Activated naive CD4-positive, alpha-beta T cell treated with anti-CD3 and anti-CD28 coated beads for 36 hours (primary cell): ENCODE measurements around the gene SRSF4. TPM values are rescaled to one million over a fixed set of nuclear protein-coding genes. Genes with fewer than 3 reads are reported as not detected.
A peak's percentile ranks its signal among the peaks of the same experiment; 100 is the strongest.
"Not testable (repeated sequence)": the region's sequence is repeated elsewhere in the genome, so short reads cannot be mapped to it uniquely, and the experiment has no call there.

Experiments
- CTCF ChIA-PET: fragments of 350-600 bp; sonication (Branson Sonifier 250); formaldehyde crosslinking; loops from one replicate; lab custom pipeline; 2021; ENCODE audit warnings: antibody characterized with exemption; lab: Charles Lee
- DNase-seq: peaks from one replicate; pipeline ENCODE4 v3.0.0-alpha.2; 2020
- H3K27ac Mint-ChIP-seq: one replicate; pipeline ENCODE4 v1.8.0; 2021; ENCODE audit warnings: mild to moderate bottlenecking, mixed read lengths
- H3K27me3 Mint-ChIP-seq: one replicate; pipeline ENCODE4 v1.8.0; 2021; ENCODE audit warnings: low read depth, mixed read lengths
- H3K36me3 Mint-ChIP-seq: one replicate; pipeline ENCODE4 v1.8.0; 2021; ENCODE audit warnings: low read depth, mixed read lengths
- H3K4me1 Mint-ChIP-seq: one replicate; pipeline ENCODE4 v1.8.0; 2021; ENCODE audit warnings: low read depth, mixed read lengths
- H3K4me3 Mint-ChIP-seq: one replicate; pipeline ENCODE4 v1.8.0; 2021; ENCODE audit warnings: mild to moderate bottlenecking, moderate library complexity, mixed read lengths
- H3K9me3 Mint-ChIP-seq: one replicate; pipeline ENCODE4 v1.8.0; 2021; ENCODE audit warnings: mixed read lengths
- intact Hi-C: fragments of 100-400 bp; cut with micrococcal nuclease; formaldehyde crosslinking; loops from one replicate; pipeline ENCODE4 v1.15.1; 2023
- total RNA-seq, 2 experiments: library from RNA; stranded (reverse); gene quantifications; one replicate each; pipeline ENCODE4 v1.2.3, GENCODE V29; 2021

SRSF4 gene
- total RNA-seq, 2 experiments from 2014 or later = 166 to 170 TPM

DNA sequence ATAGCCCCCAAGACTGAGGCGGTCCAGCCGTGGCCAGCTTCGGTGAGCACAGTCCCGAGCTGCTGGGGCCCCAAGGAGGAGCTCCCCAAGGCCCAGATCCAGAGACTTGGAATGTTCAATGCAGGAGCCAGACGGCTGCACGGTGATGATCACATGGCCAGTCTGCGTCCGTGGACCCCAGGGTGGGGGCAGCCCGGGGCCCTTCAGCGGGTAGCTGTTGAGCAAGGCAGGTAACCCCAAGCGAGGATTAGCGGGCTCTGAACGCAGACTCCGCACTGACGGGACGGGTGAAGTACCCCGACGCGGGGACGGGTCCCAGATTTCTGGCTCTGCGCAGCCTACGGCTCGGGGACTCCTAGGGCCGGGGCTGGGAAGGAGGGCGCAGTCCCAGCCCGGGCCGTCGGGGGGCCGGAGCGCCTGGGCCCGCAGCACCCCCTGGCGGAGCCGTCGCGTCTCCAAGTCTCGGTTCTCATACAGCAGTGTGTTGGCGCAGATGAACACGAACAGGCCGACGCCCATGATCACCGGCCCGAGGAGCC, 60.7 kb downstream of the SRSF4 start:
- Mint-ChIP-seq H3K27ac (no peak overlapping the region), H3K27me3 (peaks cover 20% of the 10 kb centered on the region), H3K9me3 (no peaks in the 10 kb centered on the region), H3K4me1 (peaks cover 19% of the 10 kb centered on the region), H3K36me3 (peaks cover 22% of the 10 kb centered on the region), H3K4me3 (peak overlapping the region; percentile 50)
- CTCF ChIA-PET = interaction anchor here (0.7 to 2.4 kb wide), 9 partner anchors 8 to 239 kb away, joined by 3 to 15 read pairs (median 4); no protein-coding TSS in a partner anchor
- intact Hi-C loops = loop anchor here (1.0 to 5.0 kb wide), 3 partner anchors 79 to 239 kb away; no protein-coding TSS in a partner anchor
- peak; percentile 78 for DNase-seq

DNA sequence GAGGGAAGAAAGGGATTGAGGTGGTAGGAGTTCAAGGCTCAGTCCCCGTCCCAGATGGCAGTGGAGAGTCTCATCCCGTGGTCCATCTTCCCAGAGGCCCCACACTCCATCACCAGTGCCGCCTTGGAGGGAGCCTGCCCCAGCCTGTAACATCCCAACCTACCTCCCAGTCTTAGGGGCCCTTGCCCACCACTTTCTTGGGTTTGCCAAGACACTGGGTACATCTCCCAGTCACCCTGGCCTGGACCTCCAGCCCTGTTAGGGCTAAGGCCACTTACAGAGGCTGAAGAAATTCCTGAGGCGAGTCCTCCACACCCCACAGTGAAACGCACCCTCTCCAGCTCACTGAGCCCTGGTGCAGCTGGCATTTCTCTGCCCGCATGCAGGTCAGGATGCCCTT, 61.3 kb downstream of the SRSF4 start:
- intact Hi-C loops = loop anchor here (5.0 kb wide), 1 partner anchor 78 kb away; no protein-coding TSS in a partner anchor
- DNase-seq = no peak
- Mint-ChIP-seq H3K27me3 (peaks cover 14% of the 10 kb centered on the region), H3K9me3 (no peaks in the 10 kb centered on the region), H3K27ac (no peak overlapping the region), H3K36me3 (peaks cover 25% of the 10 kb centered on the region), H3K4me1 (peaks cover 14% of the 10 kb centered on the region), H3K4me3 (peak overlapping the region; percentile 50)
- CTCF ChIA-PET = interaction anchor here (0.5 to 2.4 kb wide), 9 partner anchors 11 to 877 kb away, joined by 3 to 15 read pairs (median 3); no protein-coding TSS in a partner anchor

DNA sequence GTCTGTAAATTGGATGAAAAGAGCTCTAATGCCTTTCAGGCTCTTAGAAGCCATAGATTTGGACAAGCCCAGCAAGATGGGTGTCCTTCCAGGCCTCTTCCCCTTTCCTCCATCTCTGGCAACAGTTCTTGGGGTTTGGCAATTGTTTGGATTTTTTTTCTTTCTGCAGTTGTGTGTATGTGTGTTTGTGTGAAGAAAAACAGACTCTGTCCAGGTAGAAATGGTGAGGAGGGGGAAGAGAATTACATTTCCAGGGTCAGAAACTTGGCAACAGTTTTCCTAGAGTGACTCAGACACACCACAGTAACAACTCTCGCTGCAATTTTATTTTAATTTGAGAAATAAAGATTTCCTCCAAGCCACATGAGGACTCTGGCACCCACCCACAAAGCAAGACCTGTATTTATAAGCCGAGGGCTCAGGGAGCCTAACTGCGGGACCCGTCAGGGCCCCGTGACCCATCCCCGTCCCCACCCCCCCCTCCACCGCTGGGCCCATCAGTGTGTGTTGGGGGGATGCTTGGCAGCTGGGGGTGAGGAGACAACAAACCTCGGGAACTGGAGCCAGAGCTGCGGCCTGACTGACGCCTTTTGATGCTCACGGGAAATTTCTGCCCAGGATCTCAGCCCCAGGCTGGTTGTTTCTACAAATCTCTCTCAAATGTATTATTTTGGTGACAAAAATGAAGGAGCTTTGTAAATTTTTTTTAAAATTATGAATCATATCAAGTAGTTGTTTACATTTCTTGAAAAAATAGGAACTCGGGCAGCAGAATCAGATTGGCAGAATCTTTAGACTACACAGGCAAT, 62.4 kb downstream of the SRSF4 start:
- Mint-ChIP-seq H3K36me3 (peaks cover 27% of the 10 kb centered on the region), H3K4me3 (no peak overlapping the region), H3K4me1 (peaks cover 14% of the 10 kb centered on the region), H3K27me3 (peaks cover 10% of the 10 kb centered on the region), H3K27ac (no peak overlapping the region), H3K9me3 (no peaks in the 10 kb centered on the region)
- CTCF ChIA-PET = interaction anchor here (0.5 to 1.3 kb wide), 4 partner anchors 18 to 876 kb away, joined by 3 to 4 read pairs (median 3); no protein-coding TSS in a partner anchor
- intact Hi-C loops = no loop called here
- DNase-seq = no peak

DNA sequence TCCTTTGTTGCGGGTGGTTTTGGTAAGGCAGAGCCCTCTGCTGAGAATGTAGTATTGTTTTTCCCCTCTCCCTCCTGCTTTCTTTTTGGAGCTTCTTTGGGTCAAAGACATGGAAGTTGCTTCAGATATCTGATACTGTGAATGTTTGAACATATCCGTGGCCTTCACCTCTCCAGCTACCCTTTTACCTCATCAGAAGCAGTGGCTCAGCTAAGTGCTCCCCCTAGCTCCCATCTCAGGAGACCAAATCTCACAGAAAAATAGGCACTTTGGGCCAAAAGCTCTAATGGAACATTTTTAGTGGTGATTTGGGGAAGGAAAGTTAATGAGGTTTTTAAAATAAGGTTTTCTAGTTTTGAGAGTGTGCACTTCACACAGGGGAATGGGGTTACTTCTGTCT, 64.3 kb downstream of the SRSF4 start:
- Mint-ChIP-seq H3K9me3 (no peaks in the 10 kb centered on the region), H3K27me3 (no peaks in the 10 kb centered on the region), H3K4me3 (no peak overlapping the region), H3K4me1 (peaks cover 15% of the 10 kb centered on the region), H3K27ac (peak overlapping the region; percentile 32), H3K36me3 (peaks cover 27% of the 10 kb centered on the region)
- CTCF ChIA-PET = interaction anchor here (0.7 to 1.4 kb wide), 8 partner anchors 9 to 240 kb away, joined by 3 to 6 read pairs (median 4); partner anchors contain the start of gene SRSF4
- intact Hi-C loops = no loop called here
- DNase-seq = no peak

DNA sequence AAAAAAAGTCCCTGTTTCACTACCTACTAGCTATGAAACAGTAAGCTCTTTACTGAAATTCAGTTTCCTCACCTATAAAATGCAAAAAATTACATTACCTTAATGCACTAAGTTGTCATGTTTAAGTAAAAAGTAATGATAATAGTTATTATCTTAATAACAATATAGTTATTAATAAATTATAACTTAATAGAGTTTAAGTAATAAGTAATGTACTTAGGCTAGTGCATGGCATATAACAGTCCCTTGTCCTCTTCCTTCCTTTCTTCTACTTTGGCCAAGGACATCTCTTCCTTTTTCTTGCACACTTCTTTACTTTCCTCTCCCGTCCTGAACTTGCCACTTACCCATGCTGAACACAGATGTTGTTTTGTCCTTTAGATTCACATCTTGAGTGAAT, 67.0 kb downstream of the SRSF4 start:
- Mint-ChIP-seq H3K27me3 (no peaks in the 10 kb centered on the region), H3K36me3 (peaks cover 31% of the 10 kb centered on the region), H3K9me3 (no peaks in the 10 kb centered on the region), H3K27ac (no peak overlapping the region), H3K4me3 (no peak overlapping the region), H3K4me1 (peaks cover 10% of the 10 kb centered on the region)
- intact Hi-C loops = no loop called here
- CTCF ChIA-PET = interaction anchor here (1.1 kb wide), 1 partner anchor 238 kb away, joined by 3 read pairs; no protein-coding TSS in a partner anchor
- no peak for DNase-seq

DNA sequence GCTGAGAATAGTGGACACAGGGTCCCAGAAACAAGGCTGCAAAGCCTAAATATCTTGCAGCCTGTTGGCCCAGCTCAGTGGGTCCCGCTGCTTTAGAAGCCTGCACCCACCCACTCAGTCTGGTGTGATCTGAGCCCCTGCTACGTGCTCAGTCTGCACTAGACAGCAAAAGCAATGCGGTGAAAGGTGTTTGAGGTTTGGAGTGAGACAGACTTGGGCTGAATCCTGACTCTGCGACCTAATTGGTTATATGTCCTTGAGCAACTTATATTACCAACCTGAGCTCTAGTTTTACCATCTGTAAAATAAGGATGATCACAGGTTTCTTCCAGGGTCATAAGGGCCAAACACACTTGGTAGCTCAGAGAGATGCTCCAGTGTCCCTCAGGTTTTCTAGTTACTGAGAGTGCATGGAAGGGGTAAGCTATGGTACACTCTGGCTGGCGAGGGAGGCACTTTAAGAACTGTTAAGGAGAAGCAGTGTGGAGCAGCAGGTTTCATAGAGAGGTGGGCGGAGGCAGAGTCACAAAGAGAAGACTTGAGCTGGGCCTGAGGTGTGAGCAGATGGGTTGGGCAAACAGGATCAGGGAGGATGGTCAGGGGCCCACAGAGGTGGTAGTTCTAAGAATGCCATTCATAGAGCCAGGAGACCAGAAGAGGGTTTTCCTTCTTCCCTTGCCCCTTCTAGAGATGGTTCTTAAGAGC, 68.1 kb downstream of the SRSF4 start:
- H3K36me3 Mint-ChIP-seq = peaks cover 33% of the 10 kb centered on the region
- no peaks in the 10 kb centered on the region for H3K27me3 Mint-ChIP-seq
- no peak overlapping the region for H3K4me3 Mint-ChIP-seq
- intact Hi-C loops = no loop called here
- DNase-seq = no peak
- H3K9me3 Mint-ChIP-seq = no peaks in the 10 kb centered on the region
- H3K4me1 Mint-ChIP-seq = peaks cover 10% of the 10 kb centered on the region
- H3K27ac Mint-ChIP-seq = no peak overlapping the region
- CTCF ChIA-PET = interaction anchor here (1.6 kb wide), 1 partner anchor 9 kb away, joined by 7 read pairs; no protein-coding TSS in a partner anchor

DNA sequence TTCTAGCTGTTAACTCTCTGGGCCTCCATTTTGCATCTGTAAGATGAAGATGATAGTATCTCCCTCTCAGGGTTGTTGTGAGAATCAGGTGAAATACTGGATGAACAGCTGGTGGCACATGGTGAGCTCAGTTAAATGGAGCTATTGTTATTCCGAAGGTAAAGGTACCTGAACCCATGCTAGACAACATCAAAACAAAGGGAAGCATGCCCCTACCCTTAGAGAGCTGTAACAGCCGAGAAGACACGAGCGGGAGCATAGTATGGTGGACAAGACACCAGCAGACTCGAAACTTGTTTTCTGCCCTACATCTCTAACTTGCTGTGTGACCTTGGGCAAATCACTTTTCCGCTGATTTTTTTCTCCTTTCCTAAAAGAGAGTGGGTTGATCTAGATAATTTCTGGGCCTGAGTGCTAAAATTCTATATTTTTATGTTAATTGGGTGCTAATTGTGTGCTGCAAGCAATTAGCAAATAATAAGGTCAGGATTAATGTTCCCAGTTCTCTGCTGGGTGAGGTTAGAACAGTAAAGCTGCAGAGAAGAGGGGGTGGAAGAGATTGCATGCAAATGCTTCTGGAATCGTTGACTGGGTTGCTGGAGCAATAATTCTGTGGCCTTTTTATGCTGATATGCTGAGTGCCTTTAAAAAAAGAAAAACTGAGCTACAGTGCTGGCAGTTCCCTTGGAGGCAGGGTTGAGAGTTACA, 68.8 kb downstream of the SRSF4 start:
- Mint-ChIP-seq H3K4me3 (no peak overlapping the region), H3K27me3 (no peaks in the 10 kb centered on the region), H3K27ac (no peak overlapping the region), H3K4me1 (peaks cover 10% of the 10 kb centered on the region), H3K9me3 (no peaks in the 10 kb centered on the region), H3K36me3 (peaks cover 31% of the 10 kb centered on the region)
- CTCF ChIA-PET = interaction anchor here (1.6 kb wide), 1 partner anchor 9 kb away, joined by 7 read pairs; no protein-coding TSS in a partner anchor
- intact Hi-C loops = no loop called here
- DNase-seq = no peak

DNA sequence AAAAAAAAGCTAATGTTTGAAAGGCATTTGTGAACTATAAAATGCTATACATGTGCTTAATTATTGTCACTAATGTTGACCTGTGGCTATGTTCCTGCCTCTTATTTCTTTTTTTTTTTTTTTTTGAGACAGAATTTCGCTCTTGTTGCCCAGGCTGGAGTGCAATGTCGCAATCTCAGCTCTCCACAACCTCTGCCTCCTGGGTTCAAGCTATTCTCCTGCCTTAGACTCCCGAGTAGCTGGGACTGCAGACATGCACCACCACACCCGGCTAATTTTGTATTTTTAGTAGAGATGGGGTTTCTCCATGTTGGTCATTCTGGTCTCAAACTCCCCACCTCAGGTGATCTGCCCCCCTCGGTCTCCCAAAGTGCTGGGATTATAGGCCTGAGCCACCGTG, 73.7 kb downstream of the SRSF4 start:
- H3K4me3 Mint-ChIP-seq, intact Hi-C loops, H3K9me3 Mint-ChIP-seq, H3K27me3 Mint-ChIP-seq, DNase-seq, H3K4me1 Mint-ChIP-seq, H3K27ac Mint-ChIP-seq: not testable (repeated sequence)
- CTCF ChIA-PET = interaction anchor here (0.6 to 1.0 kb wide), 3 partner anchors 10 to 122 kb away, joined by 3 to 6 read pairs (median 4); no protein-coding TSS in a partner anchor
- peaks cover 22% of the 10 kb centered on the region for H3K36me3 Mint-ChIP-seq

DNA sequence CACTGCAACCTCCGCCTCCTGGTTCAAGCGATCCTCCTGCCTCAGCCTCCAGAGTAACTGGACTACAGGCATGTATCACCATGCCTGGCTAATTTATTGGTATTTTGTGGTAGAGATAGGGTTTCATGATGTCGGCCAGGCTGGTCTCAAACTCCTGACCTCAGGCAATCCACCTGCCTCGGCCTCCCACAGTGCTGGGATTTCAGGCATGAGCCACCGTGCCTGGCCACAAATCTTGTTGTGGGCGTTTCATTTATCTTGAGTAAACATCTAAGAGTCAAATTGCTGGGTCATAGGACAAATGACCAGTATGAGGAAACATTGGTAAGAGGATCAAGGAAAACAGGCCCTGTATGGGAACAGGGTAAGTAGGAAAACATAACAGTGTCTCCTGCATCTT, 75.9 kb downstream of the SRSF4 start:
- CTCF ChIA-PET = interaction anchor here (1.1 kb wide), 1 partner anchor 12 kb away, joined by 3 read pairs; no protein-coding TSS in a partner anchor
- Mint-ChIP-seq H3K9me3 (no peaks in the 10 kb centered on the region), H3K4me1 (no peaks in the 10 kb centered on the region), H3K27ac (no peak overlapping the region), H3K27me3 (no peaks in the 10 kb centered on the region), H3K4me3 (no peak overlapping the region), H3K36me3 (peaks cover 24% of the 10 kb centered on the region)
- intact Hi-C loops = no loop called here
- no peak for DNase-seq

DNA sequence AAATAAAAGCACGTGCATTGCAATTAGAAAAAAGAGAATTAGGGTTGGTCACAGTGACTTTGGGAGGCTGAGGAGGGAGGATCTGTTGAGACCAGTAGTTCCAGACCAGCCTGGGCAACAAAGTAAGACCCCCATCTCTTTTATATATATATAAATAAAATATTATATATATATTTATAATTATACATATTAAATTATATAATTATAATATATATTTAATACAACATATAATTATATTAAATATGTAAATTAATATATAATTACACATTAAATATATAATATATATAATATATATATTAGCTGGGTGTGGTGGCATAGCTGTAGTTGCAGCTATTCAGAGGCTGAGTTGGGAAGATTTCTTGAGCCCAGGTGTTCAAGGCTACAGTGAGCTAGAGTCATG, 81.2 kb downstream of the SRSF4 start:
- H3K9me3 Mint-ChIP-seq = no peaks in the 10 kb centered on the region
- no peak overlapping the region for H3K4me3 Mint-ChIP-seq
- CTCF ChIA-PET = interaction anchor here (0.7 to 1.1 kb wide), 3 partner anchors 97 to 289 kb away, joined by 3 read pairs; no protein-coding TSS in a partner anchor
- no peak for DNase-seq
- intact Hi-C loops = no loop called here
- H3K36me3 Mint-ChIP-seq = peaks cover 30% of the 10 kb centered on the region
- H3K4me1 Mint-ChIP-seq = peaks cover 8% of the 10 kb centered on the region
- H3K27ac Mint-ChIP-seq = no peak overlapping the region
- H3K27me3 Mint-ChIP-seq = no peaks in the 10 kb centered on the region

DNA sequence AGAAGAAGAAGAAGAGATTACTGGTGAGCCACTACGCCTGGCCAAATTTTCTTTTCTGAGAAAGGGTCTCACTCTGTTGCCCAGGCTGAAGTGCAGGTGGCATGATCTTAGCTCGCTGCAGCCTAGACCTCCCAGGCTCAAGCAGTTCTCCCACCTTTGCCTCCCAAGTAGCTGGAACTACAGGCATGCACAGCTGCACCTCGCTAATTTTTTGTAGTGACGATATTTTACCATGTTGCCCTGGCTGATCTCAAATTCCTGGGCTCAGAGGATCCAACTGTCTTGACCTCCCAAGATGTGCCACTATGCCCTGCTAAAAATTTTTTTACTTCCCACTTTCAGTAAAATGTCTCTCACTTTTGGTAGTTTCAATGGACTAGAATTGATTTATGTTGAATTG, 82.4 kb downstream of the SRSF4 start:
- peaks cover 27% of the 10 kb centered on the region for H3K36me3 Mint-ChIP-seq
- peaks cover 10% of the 10 kb centered on the region for H3K4me1 Mint-ChIP-seq
- no peak overlapping the region for H3K4me3 Mint-ChIP-seq
- no peak for DNase-seq
- H3K27ac Mint-ChIP-seq = no peak overlapping the region
- no peaks in the 10 kb centered on the region for H3K27me3 Mint-ChIP-seq
- intact Hi-C loops = no loop called here
- CTCF ChIA-PET = no interaction called here
- no peaks in the 10 kb centered on the region for H3K9me3 Mint-ChIP-seq
